ENCODE measurements around the gene MAPK11.

The MAPK11 gene

DNA sequence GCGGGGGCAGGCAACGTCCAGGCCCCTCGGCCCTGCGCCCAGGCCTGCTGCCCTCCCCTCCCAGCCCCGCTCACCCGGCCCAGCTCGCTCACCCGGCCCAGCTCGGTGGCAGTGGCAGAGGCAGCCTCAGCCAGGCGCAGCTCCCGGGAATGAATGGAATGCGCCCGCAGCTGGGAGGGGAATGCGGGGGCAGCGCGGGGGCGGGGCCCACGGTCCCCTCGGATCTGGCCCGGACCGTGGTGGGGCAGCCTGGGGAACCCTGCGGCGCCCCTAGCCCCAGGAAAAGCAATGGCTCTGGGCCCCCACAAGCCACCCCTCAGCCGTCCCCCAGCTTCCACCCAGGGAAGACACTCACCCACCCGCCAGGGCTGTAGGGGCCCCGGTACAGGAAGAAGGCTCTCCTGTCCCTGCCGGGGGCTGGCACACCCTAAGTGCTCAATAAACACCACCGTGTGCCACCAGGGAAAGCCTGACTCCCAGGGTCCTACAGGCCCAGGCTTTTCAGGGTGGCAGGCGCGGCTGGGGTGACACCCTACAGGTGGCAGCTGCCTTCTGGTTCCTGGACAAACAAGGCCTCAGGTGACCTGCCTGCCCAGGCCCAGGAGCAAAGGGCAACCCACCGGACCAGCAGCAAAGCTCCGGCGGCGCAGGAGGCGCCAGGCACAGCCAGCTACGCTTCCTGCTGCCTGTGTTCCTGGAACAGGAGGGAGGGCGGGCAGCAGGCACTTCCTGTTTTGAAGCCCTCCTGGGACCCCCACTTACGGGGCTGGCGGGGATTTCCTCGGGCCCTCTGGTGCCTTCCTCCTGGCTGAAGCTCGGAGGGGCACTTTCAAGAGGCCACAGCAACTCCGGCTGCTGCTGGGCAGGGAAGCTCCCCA, 23.5 kb upstream of the MAPK11 start:
- DNase-seq = no peak

DNA sequence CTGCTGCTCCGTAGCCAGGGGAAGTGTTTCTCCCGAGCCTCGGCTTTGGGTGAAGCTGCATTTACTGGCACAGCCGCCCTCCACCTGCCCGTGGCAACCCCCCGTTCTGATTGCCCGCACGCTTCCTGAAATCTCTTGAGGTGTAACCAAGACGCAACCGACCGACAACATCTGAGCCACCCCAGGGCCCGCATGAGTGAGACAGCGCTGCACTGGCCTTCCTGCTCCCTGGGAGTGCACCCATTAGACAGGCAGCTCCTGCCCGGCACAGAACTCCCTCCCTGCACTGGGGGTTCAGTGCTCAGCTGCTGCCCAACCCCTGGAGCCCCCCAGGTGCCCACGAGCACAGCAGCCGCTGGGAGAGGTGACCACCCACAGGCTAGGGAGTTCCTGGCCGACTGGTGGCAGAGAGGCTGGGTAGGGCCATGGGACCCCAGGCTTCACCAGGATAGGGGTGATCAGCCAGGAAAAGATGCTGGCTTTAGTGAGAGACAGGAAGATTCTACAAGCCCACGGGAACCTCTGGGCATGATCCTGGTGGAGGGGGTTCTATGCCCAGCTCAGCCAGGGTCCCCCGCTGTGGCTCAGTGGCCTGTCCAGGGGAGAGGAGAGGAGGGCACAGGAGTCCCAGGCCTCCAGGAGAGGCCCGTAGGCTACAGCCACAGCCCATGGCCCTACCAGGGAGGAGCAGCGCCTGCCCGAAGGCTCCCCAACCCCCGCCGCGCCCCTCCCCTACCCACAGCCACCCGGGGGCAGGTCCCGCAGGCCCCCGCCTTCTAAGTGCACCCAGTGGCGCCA, 22.7 kb upstream of the MAPK11 start:
- no peak for DNase-seq

DNA sequence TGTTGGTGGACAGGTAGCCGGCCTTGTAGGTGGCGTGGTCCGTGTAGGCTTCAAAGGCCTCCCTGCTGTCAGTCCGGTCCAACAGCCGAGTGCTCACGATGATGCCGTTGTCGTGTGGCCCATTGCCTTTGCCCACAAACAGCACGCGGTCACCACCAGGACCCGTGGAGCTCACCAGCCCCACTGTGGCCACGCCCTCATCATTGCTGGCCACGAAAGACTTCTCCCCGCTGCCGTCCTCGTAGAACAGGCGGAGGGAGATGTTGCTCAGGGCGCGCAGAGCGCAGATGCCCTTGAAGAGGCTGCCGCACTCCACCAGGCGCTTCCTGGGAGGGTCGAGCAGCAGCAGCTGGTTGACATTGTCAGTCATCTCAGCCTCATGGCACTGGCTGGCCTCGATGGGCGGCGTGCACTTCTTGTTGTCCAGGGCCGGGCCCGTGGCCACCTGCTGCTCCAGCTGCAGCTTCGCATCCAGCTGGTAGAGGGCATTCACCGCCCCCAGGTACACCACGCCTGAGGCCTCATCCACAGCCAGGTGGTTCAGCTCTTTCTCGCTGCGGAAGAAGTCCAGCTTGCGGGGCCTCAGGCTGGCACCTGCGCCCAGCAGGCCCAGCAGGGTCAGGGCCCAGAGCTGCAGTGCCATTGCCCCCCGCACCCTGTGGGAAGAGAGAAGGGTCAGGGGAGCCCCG, 19.9 kb upstream of the MAPK11 start:
- DNase-seq = no peak

DNA sequence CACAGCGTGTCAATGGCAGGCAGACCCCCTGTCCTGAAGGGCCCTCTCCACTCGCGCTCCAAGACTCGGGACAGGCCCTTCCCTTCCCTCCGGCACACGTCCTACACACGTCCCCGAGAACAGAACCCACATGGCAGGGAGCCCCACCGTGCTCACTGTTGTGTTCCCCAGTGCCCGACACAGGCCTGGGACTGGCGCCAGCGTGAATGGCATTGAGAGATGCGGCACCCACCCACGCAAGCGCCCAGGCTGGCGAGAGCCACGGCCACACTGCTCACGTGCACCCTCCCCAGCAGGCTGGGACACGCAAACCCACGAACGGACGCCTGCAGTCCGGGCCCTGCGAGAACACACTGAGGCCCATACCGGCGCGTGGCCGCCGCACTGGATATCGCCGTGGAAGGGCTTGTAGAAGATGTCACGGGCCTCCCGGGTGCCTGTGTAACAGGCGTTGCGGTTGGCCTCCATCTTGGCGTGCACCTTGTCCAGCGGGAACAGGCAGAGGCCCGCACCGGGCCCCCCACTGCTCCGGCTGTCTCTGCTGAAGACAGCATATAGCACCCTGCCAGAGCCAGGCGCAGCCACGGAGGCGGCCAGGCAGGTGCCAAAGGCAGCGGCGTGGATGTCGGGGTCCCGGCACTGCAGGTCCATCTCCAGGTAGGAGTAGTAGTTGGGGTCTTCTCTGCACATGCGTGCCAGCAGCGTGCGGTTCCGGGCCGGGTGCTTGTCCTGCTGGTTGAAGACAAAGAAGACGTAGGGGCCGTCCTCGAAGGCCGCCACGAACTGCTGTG, 19.2 kb upstream of the MAPK11 start:
- no peak for DNase-seq

DNA sequence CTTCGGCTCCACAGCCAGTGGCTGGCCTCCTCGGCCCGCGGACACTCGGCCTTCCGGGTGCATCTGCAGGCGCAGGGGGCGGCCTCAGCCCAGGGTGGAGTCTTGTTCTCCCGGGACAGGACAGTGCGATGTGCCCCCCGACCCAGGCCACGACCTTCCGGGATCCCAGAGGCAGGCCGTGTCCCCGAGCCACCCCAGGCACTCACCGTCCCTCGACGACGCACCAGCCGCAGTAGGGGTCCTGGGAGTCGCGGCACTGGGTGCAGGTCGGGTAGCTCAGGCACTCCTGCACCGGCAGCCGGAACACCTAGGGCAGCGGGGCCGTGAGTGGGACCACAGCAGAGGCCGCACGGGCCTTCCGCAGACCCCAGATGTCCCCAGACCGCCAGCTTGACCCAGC, 17.6 kb upstream of the MAPK11 start:
- no peak for DNase-seq

DNA sequence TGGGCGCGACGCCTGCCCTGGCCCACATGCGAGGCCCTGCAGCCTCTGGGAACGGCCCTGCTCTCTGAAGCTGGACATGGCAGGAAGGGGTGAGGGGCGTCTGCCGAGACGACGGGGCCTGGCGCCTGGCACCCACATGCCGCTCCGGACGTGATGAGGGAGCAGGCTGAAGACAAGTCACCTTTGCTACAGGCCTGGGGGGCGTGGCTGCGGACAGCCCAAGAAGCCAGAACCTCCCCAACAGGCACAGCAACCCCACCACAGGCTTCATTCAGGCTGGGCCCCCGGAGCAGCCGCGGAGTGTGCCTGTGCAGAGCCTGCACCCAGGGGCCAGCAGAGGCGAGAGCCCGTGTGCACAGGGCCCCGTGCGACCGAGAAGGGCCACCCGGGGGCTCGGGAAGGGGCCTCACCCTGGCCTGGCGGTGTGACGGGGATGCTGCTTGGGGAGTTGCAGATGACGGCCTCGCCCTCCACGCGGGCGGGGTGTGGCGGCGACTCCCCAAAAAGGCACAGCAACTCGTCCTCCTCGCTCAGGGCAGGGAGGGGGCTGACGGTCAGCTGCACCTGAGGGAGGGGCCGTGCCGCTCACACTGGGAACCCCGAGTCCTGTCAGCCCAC, 16.6 kb upstream of the MAPK11 start:
- DNase-seq = no peak

DNA sequence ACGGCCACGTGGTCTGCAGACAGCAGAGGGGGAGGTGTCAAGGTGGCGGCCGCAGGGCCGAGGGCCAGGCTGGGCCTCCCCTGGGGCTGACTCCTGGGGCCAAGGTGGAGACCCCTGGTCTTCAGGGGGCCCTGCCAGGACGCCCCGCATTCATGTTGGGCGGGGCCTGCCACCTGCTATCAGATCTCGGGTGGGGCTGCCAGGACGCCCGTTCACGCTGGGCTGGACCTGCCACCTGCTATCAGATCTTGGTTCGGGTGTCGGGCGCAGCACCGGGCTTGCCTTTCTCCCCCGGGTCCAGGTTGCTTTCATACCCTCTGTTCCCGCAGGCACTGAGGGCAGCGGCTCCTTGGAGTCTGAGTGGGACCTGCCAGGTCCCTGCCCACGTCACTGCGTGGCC, 16.1 kb upstream of the MAPK11 start:
- DNase-seq = no peak

DNA sequence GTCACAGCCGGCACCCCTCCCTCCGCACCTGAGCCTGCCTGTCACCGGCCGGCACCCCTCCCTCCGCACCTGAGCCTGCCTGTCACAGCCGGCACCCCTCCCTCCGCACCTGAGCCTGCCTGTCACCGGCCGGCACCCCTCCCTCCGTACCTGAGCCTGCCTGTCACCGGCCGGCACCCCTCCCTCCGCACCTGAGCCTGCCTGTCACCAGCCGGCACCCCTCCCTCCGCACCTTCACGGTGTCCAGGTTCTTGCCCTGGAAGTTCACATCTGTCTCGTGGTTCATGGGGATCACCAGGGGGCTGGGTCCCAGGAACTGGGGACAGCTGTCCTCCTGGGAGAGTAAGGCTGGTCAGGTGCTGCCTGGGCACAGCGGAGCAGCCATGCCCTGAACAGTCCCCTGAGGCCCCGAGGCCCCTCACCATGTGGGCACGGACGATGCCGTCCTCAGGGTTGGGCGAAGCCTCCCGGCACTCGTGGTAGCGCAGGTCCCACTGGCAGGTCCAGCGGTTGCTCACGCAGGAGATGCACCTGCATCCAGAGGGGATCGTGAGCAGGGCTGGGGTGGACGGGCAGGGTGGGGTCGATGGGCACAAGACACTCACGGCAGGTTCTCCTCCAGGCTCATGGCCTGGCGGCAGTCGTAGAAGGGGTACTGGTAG, 15.5 kb upstream of the MAPK11 start:
- no peak for DNase-seq

DNA sequence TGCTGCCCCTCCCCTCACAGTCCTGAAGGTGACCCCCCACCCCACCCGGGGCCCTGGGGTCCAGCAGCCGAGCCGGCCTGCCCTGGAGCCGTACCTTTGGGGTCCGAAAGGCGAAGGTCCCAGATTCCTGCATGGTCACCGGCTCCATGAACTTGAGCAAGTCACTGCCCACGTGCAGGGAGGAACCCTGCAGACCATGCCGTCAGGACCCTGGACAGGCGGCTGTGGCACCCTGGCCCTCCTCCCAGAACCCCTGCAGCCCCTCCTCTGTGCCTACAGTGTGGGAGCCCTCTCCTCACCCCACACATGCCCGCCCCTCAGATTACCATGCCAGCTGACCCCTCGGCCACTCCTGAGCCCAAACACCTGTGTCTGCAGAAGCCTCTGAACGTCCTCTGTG, 14.3 kb upstream of the MAPK11 start:
- DNase-seq = no peak

DNA sequence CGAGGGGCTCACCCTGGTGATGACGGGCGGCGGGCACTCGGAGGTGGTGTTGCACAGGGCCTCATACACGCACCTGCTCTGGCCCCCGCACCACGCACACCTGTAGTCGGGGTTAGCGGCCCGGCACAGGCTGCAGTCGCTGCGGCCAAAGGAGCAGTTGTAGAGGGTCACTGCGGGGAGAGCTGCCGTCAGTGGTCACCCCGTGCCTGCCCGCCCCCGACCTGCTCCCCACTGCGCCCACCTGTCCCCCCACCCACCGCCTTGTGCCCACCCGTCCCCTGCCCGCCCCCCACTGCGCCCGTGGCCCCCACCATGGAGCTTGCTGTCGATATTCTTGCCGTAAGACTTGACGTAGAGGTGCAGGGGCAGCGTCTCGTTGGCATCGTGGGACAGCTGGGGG, 13.6 kb upstream of the MAPK11 start:
- DNase-seq = no peak

DNA sequence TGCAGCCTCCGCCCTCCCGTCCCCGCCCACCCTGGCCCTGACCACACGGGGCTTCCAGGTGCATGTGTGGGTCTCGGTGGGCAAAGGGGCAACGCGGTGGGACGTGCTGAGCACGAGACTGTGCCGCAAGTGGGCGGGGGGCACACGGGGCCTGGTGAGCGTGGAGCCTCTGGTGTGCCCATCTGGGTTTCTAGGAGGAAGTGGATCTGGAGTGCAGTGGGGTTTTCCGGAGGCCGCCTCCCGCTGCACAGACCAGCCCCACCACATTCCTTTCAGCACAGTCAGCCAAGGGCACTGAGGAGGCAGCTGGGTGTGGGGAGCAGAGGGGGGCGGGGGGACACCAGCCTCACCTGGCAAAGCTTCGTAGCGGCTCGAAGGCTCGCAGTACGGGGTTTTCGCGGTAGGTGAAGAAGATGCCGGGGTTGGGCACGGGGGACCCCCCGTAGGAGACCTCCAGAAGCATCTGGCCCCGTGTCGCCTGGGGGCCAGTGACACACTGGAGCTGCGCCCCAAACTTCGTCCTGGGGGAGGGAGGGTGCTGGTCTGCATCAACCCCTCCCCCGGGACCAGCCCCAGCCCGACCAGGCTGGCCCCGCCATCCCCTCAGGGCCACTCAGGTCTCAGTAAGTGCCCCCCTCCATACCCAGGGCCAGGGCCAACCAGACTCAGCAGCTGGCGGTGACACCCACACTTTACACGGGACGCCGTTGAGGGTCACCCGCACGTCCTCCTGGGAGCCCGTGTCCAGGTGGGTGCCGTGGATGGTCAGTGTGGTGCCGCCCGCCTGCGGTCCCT, 12.4 kb upstream of the MAPK11 start:
- DNase-seq = no peak

DNA sequence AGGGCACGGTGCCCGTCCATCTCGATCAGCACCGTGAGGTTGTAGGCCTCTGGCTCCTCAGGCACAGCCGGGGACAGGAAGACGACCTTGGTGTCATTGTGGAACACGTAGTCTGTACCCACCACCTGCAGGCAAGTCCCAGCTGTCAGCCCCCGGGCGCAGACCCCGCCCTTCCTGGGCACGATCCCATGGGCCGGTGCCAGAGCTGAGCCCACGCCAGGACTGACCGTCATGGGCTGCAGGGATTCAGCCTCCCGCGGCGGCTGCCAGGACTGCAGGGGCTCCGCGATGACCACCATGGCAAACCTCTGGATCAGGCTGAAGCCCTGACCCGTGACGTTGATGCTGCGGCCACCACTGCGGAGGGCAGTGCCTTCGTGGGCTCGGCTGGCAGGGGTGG, 11.8 kb upstream of the MAPK11 start:
- DNase-seq = no peak

DNA sequence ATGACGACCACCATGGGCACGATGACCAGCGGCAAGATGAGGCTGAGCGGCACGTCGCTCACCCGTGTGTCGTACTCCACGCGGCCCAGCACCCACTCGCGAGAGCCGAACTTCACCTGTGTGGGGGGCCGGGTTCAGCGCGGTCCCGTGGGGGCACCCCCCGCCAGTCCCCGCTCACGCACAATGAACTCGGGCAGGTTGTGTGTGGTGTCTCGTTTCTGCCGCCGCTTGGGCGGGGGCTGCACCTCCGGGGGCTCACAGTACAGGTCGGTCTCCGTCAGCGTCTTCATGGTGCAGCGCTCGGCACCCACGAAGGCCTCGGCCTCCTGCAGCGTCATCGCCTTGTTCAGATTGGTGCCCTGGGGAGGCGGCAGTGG, 11.2 kb upstream of the MAPK11 start:
- no peak for DNase-seq

DNA sequence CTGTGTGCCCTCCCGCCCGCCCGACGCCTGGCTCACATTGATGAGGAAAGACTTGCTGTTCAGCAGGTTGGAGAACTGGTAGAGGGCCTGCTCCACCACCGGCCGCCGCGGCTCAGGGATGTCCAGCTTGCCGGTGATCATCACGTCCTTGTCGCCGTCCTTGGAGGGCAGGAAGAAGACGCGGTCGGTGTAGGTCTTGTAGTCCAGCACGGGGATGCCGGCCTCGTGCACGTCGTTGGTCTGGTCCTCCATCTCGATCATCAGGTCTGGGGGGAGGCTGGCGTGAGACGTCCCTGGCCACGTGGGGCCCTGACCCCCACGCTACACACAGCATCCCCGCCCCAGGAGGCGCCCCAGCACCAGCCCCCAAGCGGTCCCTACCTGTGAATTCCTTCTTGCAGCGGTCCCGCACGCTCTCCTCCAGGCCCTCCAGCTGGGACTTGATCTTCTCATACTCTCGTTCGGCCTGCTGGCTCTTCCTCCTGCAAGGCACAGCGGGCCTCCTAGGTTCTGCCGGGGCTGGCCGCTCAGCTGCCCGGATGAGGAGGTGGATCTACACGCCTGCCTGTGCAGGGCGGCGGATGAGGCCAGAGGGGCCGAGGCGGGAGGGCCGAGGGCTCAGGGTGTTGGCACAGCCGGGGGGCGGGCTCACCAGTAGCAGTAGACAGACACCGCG, 10.7 kb upstream of the MAPK11 start:
- no peak for DNase-seq

DNA sequence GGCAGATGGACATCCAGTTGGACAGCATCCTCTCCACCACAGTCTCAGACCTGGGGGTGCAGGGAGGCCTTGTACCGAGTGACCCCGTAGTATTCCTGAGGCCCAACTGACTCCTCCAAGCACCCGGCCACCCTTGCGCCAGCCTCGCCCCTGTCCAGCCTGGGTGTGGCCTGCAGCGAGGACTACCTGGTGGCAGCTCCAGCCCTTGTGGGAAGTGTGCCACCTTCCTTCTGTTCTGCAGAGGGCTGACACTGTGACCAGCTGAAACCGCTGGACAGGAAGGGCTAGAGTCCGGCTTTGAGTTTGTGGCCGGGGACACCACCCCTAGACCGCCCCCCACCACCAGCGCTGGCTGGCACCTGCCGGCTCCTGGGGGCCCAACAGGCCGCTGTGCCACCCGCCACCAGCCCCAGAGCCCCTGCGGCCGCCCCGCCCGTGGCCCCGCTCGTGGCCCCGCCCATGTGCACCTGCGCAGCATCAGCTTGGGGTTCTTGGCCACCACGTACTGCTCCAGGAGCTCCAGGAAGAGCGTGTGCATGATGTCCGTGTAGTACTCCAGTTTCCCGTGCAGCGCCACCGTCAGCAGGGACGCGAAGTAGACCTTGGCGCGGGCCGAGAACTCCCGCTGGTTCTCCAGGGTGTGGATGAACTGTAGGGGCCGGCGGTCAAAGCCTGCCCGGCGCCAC, 10.0 kb upstream of the MAPK11 start:
- no peak for DNase-seq

DNA sequence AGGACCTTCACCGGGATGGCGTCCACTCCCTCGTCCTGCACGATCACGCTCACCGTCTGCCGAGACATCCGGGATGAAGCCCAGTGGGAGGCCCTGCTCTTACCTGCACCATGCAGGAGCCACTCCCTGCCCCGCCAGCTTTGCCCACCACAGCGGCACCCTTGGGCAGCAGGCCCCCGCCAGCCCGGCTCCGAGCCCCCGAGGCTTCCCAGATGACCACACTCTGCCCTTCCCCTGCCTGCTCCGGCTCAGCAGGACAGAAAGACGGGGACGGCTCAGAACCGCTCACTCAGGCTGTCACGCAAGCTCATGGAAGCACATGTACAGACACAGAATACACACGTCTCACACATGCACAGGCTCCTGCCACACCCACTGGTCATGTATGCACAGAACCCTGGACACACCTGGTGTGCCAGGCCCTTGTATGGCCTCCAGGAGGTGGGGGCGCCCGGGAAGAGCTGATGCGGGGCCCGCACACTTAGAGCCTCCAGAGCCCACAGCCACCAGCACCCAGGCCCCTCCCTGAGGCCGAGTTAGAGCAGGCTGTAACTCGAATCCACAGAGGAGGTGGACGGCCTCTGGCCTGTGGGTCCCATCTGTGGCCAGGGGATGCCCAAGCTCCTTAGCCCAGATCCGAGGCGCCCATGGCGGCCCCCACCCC, 8.9 kb upstream of the MAPK11 start:
- DNase-seq = no peak

DNA sequence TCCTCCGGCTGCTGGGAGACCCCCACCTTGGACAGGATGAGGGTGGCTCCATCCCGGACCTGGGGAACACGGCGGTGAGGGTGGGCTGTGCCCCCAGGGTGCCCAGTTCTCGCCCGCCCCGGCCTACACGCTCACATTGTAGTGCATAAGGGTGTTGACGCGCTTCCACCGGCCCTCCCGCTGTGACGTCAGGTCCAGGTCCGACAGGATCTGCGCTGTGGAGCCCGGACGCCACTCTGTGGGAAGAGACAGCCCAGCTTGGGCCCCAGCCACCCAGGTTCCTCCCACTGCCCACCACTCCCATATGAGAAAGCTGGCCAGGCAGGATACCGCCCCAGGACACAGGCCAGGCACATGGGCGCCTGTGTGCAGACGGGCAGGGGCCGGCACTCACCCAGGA, 8.3 kb upstream of the MAPK11 start:
- DNase-seq = no peak

DNA sequence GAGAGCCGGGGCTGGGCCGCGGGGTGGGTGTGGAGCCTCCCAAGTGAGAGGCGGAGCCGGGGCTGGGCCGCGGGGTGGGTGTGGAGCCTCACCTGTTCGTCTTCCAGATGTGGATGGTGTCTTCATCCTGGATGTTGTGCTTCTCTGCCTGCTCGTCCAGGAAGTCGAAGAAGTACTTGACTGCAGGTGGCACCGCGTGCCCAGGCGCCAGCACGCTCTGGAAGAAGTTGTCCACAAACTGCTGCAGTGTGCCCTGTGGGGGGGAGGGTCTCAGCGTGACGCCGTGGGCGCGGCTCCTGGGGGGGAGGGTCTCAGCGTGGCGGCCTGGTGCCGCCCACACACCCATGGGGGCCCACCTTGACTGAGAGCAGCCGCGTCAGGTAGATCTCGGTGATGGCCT, 7.6 kb upstream of the MAPK11 start:
- DNase-seq = no peak

DNA sequence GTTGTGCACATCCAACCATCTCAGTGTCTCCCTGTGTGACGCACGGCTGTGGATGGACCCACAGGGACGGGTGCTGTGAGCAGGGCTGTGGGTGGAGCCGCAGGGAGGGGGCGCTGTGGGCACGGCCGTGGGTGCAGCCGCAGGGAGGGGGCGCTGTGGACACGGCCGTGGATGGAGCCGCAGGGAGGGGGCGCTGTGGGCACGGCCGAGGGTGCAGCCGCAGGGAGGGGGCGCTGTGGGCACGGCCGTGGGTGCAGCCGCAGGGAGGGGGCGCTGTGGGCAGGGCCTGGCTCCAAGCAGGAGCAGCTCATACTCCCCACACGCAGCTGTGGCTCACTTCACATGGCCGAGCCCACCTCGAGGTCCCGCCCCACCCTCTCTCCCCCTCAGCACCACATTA, 6.0 kb upstream of the MAPK11 start:
- DNase-seq = peak; percentile 81
